GM18507 (cell line): ENCODE data around the gene SMC4.
"Not testable (repeated sequence)": the region's sequence is repeated elsewhere in the genome, so short reads cannot be mapped to it uniquely, and the experiment has no call there.

Source experiments
- DNase-seq: peaks from one replicate; pipeline ENCODE4 v3.0.0; 2011; ENCODE audit warnings: low read depth; ENCODE audit not compliant: insufficient read length; ENCODE audit errors: extremely low spot score
- FAIRE-seq: peaks from 2 replicates; lab custom pipeline; 2011; peaks lifted over from hg19 to GRCh38; lab: Jason Lieb, UNC

Gene SMC4

DNA sequence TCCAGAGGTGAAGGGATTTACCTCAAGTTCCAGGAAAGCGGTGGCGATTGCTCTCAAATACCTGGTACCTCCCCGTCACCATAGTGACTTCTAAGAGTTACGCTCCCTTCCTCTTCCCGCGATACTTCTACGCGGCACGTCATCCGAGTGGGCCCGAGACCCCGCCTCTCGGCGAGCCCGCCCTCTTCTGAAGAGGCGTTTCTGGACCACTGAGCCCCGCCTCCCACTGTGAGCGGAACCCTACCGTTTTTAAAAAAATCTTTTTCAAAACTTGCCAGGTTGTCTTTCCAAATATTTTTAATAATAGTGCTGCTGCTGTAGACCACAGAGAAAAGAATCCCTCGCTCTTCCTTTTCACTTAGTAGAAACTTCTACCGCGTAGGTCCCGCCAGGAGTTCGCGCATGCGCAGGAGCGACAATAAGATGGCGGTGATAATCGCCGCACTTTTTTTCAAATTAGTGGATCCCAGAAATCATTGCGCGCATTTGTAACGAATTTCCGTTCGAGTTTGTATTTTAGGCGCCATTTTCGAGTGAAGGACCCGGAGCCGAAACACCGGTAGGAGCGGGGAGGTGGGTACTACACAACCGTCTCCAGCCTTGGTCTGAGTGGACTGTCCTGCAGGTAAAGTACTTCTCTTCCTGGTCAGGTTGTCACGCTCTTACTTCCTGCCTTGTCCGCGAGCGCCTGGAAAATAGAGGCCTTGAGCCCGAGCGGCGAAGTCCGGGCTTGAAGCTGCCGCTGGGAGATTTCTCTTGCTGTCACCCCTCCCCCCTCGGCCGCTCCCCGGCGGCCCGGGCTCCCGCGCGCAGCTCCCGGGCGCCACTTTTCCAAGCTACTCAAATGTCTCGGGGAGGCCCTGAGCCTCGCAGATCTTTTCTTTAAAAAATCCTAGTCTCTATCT lies at the start of gene SMC4, which contains the start of gene IFT80:
Gene SMC4, plus strand, starts transcription at position 526 of the 905 bp plus-strand sequence. CDS start 1,177 bp downstream, outside the sequence.
Gene IFT80, minus strand, starts transcription at position 101 of the 905 bp plus-strand sequence. CDS start 14,625 bp downstream, outside the sequence.
- FAIRE-seq: peak; percentile 95
- peak; percentile 89 for DNase-seq

DNA sequence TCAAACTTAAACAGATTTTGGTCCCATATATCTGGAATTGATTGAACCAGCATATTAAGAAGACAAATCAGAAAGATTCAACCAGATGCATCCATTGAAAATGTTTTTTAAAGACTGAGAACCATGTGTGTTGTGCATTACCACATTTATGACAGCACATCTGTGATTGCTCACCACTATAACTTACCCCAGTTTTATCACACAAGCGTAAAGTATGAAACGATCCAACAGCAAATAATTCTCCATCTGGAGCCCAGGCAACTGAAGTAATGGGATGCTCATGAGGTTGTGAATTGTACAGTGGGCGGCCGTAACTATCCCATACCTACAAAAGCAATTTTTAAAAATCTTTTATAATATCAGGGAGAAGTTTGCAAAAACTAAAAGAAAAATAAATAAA lies 43.6 kb upstream of the SMC4 start:
- no peak for FAIRE-seq
- DNase-seq: no peak

DNA sequence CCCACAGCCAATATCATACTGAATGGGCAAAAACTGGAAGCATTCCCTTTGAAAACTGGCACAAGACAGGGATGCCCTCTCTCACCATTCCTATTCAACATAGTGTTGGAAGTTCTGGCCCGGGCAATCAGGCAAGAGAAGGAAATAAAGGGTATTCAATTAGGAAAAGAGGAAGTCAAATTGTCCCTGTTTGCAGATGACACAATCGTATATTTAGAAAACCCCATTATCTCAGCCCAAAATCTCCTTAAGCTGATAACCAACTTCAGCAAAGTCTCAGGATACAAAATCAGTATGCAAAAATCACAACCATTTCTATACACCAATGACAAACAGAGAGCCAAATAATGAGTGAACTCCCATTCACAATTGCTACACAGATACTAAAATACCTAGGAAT lies 36.6 kb upstream of the SMC4 start:
- not testable (repeated sequence) for FAIRE-seq, DNase-seq

DNA sequence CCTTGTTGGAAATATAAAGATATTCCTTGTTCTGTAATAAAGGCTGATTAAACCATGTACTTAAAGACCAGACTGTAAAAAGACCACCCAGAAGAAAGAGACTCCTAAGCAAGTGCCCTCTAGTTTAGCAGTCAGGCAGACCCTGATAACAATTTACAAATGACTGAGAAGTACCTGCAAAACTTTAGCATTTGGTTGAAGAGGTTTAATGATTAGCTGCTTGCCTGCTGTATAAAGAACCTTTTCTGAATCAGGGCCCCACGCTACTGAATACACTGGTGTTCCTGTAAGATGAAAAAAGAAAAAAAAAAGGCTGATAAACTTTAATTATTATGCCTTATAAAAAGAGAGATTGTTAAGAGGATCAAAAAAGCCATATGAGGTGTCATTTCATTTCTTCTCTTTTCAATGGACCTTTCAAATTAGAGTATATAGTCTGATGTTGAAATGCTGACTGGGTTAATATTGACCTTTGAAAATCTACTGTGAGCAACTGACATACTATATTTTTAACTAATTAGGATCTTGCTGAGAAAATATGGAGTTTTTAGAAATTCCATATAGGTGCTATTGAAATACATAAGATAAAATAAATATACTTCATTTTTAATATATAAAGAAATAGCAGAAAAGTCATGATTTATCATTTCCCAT lies 33.5 kb upstream of the SMC4 start:
- no peak for FAIRE-seq
- no peak for DNase-seq

DNA sequence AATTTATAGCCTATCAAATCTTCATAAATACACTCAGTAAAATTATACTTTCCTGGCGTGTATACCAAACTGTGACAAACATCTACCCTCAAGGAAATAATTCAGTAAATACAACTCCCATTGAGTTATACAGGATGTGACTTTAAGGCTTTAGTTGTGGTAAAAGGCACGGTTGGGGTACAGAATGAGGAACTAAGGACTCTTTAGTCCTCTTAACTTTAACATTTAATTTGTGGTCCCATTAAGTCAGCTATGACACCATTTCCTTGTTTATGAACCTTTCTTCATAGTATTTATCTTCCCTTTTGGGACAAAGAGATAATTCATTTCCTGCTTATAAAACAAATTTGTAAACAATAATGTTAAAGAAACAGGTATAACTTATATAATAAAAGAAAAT lies 30.6 kb upstream of the SMC4 start:
- DNase-seq (no peak), FAIRE-seq (peak; percentile 48)

DNA sequence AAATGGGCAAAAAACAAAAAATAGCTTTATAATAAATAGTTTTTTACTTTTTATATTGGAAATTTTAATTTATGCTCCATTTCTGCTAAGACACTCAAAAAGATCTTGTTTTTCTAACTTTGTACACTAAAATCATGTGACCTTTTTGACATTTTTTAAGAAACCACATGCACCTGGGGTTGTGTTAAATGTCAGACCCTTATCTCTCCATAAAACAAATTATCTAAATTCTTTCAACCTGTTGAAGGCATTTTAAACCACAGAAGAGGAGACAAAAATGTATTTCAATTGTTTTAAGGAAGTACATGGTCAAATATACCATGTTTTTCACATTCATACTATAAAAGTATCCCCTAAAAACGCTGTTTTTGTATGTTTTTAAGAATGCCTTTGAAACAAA lies 29.7 kb upstream of the SMC4 start:
- DNase-seq (no peak), FAIRE-seq (no peak)

DNA sequence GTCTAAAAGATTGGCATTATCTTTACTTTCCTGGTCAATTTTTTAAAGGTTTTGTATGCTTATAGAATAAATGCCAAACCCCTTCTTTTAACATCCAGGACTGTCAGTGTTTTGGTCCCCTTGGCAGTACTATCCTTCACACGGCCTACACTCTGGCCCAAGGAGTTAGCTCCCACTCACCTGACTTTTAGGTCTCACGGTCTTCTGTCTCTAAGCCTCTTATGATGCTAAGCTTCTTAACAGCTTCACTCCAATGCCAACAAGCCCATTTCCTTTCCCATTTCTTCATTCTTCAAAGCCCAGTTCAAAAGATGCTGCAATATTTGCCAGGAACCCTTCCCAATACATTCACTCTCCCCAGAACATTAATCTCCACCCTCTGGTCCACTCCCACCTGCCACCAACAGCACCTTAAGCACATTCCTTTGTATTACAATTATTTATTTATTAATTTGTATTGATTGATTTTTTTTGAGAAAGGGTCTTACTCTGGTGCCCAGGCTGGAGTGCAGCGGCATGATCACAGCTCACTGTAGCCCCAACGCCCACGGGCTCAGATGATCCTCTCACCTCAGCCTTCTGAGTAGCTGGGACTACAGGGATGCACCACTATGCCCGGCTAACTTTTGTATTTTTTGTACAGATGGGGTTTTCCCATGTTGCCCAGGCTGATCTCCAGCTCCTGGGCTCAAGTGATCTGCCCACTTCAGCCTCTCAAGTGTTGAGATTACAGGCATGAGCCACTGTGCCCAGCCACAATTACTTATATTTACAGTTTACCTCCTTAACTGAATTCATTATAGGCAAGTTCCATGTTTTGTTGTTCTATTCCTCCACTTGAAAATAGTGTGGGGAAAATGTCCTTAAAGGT lies 28.2 kb upstream of the SMC4 start:
- DNase-seq: no peak

DNA sequence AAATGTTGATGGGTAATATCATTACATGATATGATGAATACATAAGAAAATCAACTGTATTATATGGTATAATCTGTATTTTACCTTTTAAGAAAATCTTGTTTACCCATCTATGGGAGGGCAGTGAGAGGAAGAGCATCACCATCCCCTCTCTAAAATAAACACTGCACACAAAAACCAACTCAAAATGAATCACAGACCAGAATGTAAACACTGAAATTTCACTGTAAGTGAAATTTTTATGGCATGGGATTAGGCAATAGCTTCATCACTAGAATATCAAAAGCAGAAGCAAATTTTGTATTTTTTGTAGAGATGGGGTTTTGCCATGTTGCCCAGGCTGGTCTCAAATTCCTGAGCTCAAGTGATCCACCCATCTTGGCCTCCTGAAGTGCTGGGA lies 26.7 kb upstream of the SMC4 start:
- DNase-seq: no peak
- no peak for FAIRE-seq

More for the DNA sequence above, 28.2 kb upstream of the SMC4 start:
- no peak for FAIRE-seq

DNA sequence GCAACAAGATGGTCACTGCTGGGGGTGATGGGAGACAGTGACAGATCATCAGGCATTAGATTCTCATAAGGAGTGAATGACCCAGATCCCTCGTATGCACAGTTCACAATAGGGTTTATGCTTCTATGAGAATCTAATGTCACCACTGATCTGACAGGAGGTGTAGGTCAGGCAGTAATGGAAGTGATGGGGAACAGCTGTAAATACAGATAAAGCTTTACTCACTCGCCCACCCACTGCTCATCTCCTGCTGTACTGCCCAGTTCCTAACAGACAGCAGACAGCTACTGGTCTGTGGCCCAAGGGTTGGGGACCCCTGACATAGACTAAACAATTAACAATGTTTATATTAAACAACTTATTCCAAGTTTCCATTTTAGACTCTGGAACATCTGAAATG lies 25.8 kb upstream of the SMC4 start:
- no peak for DNase-seq
- FAIRE-seq: no peak

DNA sequence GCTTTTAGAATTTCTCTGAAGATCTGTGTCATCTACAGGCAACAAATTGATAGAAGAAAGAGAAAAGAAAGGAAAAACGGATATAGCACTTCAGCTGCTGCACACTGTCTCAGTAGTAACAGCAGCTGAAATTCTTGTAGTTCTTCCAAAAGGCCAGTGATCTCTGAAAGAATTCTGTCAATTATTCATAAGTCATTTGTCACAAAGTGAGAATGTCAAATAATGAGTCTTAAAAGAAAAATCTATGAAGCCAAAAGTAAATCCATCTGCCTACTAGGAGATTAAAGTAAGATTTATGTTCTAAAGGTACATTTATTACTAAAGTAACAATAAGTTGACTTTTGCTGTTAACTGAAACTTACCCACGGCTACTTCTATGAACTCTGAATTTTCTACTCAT lies 25.0 kb upstream of the SMC4 start:
- no peak for FAIRE-seq
- DNase-seq: no peak

DNA sequence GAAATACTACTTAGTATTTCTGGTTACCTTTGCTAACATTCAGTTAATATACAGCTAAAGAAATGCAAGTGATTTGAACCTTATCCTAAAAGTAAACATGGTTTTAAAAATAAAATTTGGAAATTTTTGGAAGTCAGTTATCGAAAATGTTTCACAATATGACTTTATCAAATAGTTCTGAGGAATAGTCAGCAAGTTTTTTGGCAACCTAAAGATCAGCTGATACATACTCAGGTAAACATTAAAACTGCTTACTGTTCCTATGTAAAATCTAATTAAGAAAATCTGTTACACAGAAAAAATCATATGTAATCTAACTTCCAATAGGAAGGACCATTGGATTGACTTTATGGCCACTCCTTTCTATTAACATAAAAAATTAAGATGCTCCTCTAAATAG lies 24.5 kb upstream of the SMC4 start:
- DNase-seq: no peak
- no peak for FAIRE-seq

DNA sequence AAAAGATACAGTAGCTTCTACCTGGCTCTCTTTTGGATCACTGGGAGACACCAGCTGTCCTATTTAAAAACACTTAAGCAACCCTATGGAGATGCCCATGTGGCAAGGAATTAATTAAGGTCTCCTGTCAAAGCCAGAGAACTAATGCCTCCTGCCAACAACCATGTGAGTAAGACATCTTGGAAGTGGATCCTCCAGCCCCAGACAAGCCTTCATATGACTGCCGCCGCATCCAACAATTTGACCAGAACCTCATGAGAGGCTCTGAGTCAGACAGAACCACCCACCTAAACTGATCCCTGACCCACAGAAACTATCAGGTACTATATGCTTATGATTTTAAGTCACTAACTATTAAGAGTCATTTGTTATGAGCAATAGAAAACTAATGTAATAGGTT lies 22.8 kb upstream of the SMC4 start:
- no peak for FAIRE-seq
- DNase-seq: no peak

DNA sequence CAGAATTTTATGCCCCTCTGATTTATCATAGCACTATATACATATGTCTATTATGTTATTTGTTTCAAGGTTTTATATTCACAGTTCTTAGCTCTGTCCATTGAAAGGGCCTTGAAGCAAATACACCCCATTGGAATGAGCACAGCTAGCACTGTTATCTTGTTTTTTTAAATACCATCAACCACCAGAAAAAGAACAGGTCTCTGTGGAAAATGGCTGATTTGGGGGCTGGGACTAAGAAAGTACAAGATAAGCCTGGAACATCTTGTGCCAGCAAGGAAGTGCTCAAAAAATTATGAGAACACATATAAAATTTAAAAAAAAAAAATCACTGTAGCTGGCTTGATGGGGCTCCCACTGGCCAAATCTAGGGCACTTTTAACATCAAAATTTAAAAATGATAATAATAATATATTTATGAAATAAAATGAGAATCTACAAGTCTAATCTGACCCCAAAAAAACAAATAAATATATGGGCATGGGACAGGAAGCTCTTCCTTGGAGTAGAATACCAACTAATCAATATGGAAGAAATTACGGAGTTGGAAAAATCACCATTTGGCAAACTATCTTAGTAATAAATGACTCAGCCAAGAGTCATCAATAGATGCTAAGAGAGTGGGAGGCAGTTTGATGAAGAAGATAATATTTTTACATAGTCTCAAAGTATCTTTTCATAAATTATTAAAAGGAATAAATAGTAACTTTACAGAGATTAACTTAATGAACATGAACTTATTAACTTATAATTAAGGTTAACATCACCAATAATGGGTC lies 20.9 kb upstream of the SMC4 start:
- DNase-seq (no peak), FAIRE-seq (no peak)

DNA sequence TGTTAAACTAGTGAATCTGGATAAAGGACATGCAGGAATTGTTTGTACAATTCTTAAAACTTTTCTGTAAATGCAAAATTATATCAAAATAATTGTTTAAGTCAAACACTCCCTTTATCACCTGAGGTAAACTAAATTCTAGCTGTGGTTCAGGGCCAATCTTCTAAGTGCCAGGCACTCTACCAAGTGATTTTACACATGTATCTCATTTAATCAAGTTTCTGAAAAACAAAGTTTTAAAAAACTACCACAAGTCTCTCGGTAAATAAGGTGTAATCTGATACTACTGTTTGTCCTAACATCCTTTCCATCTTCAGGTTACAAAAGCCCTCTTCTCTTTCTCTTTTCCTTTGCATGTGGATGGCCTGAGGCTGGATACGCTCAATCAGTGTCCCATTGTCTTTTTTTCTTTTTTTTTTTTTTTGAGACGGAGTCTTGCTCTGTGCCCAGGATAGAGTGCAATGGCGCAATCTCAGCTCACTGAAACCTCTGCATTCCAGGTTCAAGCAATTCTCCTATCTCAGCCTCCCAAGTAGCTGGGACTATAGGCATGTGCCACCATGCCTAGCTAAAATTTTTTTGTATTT lies 19.7 kb upstream of the SMC4 start:
- FAIRE-seq (no peak), DNase-seq (no peak)

DNA sequence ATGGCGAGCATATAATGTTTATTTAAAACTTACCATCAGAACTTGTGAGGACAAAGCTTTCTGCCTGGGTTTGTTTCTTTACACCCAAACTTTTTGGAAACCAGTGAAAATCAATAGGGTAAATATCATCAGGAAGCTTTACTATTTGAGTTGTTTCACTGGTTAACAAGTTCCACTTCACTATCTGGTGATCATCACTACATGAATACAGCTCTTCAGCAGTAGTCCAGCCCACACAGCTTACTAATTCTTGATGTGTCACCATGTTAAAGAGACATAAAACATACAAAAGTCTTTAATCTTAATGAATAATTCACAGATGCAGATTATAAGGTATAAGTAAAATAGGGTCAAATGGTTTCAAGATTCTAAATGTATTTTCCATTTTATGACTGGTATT lies 18.0 kb upstream of the SMC4 start:
- DNase-seq (no peak), FAIRE-seq (no peak)

DNA sequence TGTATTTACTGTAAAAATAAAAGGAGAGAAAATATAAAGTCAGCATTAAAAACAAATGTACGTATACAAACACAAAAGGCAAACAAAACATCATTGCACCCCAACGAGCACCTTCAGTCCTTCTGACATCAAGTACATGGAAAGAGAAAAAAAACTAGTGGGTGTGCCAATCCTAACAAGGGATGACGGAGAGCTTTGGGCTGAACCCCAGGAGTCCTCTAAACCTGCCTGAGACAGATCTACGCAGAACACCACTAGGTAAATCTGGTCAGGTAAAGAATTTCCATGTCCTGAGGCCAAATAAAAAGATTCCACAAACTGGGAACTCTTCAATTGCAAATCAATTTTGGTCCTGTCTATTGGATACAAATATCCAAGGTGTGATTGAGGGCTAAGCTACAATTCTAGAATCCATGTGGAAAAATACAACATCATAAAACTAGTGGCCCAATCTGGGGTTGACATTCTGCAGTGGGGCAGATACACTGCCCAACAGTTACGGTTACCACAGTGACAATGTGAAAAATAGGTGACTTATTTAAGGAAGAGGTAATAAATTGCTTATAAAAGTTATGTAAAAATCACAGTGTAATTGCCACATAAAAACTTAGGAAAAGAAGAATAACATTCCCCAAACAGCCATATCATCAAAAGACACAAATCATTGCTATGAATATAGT lies 14.7 kb upstream of the SMC4 start:
- FAIRE-seq (no peak), DNase-seq (no peak)

DNA sequence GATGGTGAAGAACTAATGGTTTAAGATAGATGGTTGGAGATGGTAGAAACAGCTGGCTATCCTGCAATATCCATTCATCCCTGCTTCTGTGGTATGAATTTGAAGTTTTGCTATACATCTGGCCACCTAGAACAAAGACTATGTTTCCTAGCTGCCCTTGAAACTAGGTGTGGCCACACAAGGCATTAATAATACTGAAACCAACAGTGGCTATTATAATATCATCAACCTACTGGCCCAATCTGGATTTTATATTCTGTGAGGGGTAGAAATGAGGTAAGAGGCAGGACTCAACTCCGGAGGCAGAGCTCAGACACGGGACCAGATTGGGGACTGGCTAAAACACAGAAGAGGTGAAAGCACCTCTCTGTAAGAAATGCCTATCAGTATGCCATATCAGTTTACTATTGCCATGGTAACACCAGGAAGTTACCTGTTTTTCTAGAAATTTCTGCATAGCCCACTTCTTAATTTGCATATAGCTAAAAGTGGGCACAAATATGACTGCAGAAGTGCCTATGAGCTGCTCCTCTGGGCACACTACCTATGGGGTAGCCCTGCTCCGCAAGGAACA lies 8.8 kb upstream of the SMC4 start:
- FAIRE-seq (no peak), DNase-seq (no peak)

DNA sequence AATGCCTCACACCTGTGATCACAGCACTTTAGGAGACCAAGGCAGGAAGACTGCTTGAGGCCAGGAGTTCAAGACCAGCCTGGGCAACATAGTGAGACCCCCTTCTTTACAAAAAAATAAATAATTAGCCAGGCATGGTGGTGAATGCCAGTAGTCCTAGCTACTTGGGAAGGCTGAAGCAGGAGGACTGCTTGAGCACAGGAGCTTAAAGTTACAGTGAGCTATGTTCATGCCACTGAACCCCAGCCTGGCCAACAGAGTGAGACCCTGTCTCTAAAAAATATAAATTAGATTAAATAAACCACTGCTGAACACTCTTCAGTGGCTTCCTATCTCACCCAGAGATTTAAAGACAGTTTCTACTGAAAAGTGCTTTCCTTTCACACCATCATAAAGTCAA lies 6.7 kb upstream of the SMC4 start:
- FAIRE-seq (no peak), DNase-seq (no peak)
